NCI-H526 (cell line): ENCODE results near the gene FCHSD2.

Experiments used
- DNase-seq, 2 experiments: peaks; one replicate each; lab custom pipeline; 2025; lab: John Stamatoyannopoulos, UW

Gene FCHSD2

DNA sequence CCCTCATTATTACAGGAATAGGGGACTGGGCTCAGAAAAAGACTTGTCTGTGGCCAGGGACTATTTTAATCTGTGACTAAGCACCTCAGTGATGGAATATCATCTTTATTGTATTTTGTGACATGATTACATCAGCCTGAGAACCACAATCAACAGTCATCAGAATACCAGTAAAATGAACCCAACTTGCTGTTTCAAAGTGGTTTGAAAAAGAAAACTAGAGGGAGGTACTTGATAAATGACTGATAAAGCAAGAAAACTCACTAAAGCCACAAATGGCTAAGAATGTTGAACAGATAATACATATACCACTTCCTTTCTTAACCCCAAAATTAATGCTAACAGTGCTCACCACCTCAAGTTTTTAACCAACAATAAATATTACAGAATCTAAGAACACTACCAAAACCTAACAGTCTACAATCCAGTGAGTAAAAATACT, 172.2 kb downstream of the FCHSD2 start:
- no peak for DNase-seq

- no peak for DNase-seq
These were observed 173.7 kb downstream of the FCHSD2 start for GRCh38 chr11:72968390-72968789.

- no peak for DNase-seq
These were observed 176.4 kb downstream of the FCHSD2 start for GRCh38 chr11:72965672-72966071.

GRCh38 chr11:72962717-72963116, 179.4 kb downstream of the FCHSD2 start:
- no peak for DNase-seq

DNA sequence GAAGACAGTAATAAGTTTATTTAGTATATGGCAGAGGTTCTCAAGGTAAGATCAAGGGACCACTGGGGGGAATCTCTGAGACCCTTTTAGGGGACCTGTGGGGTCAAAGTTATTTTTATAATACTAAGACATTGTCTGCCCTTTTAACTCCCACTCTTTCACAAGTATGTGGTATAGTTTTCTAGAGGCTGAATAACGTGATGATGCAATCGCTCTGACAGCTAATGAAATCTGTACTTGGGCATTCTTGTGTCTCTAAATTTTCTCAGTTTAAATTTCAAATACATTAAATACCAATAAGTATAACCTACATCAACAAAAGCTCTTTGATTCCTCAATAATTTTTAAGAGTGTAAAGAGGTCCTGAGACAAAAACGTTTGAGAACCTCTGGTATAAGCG, 180.0 kb downstream of the FCHSD2 start:
- no peak for DNase-seq

DNA sequence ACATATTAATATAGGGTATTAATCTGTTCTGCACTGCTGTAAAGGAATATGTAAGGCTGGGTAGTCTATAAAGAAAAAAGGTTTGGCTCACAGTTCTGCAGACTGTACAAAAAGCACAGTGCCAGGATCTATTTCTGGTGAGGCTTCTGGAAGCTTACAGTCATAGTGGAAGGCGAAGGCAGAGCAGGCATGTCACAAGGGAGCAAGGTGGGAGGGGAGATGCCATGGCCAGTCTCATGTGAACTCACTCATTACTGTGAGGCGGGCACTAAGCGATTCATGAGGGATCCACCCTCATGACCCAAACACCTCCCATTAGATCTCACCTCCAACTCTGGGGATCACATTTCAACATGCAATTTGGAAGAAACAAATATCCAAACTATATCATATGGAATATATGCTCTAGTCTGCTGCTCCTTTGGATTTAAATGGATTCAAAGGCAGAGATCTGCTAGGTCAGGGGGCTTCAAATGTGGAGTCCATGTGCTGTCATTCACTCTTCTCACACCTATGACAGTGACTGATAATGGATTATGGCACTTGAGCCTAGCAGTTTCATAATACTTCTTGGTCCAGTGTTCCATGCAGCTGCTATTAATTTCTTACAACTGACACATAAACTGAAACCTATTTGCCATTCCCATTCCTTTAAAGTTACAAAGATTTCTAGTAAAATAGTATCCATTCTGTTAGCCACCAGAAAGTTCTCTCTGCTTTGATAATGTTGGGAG, 182.0 kb downstream of the FCHSD2 start:
- no peak for DNase-seq

DNA sequence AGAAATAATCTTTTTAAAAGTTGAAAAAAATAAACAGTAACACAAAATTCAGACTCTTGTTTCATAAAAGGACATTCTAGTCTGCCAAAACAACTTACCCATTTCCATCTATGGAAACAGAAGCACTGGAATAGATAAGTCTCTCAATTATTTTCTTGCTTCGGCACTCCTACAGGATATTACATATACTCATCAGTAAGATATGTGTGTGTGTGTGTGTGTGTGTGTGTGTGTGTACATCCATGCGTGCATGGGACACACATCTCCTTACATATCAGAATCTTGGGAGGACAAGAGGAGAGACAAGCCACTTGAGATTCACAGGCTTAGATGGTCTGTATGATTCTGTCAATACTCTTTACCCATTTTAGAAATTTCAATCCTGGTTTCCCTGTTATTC, 183.3 kb downstream of the FCHSD2 start:
- no peak for DNase-seq

- DNase-seq = no peak
These were observed 186.7 kb downstream of the FCHSD2 start for GRCh38 chr11:72955466-72955865.

GRCh38 chr11:72954860-72955259, 187.3 kb downstream of the FCHSD2 start:
- no peak for DNase-seq

GRCh38 chr11:72953637-72954036, 188.5 kb downstream of the FCHSD2 start:
- no peak for DNase-seq

DNA sequence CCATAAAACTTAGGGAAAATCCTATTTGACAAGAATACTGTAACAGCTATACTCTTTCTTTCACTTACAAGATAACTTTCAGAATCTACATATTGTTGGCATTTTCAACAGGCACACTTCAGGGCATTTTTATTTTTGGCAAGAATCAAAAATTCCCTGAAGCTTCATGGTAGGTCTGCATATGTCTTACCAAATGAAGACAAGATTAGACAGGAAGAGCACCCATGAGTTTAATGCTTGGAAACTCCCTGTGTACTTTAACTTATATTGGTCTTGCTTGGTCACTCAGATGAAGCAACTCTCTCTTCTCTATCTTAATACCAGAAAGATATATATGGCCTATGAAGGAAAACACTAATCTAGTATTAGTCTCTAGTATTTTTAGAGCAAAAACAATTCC, 190.2 kb downstream of the FCHSD2 start:
- no peak for DNase-seq

- DNase-seq = no peak
These were observed 190.9 kb downstream of the FCHSD2 start for GRCh38 chr11:72951193-72951592.

GRCh38 chr11:72950685-72951084, 191.4 kb downstream of the FCHSD2 start:
- DNase-seq = no peak

- DNase-seq = no peak
These were observed 194.9 kb downstream of the FCHSD2 start for GRCh38 chr11:72947229-72947628.

DNA sequence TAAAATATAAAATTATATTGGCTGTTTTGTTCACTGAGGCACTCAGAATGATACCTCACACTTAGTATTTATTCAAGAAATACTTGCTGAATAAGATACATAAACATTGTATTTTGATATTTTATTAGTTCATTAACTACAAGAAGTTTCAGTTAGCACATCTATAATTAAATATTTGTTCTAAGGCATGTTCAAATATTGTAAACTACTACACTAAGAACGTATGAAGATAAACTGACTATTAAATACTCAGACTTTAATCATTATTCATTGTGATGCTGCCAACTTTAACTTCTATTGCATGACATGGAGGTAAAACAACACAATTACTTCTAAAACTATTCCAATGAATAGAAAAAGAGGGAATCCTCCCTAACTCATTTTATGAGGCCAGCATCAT, 198.5 kb downstream of the FCHSD2 start:
- no peak for DNase-seq

GRCh38 chr11:72940417-72940816, 201.7 kb downstream of the FCHSD2 start:
- no peak for DNase-seq

GRCh38 chr11:72939031-72939430, 203.1 kb downstream of the FCHSD2 start:
- DNase-seq = no peak

GRCh38 chr11:72937439-72937838, 204.7 kb downstream of the FCHSD2 start:
- no peak for DNase-seq

DNA sequence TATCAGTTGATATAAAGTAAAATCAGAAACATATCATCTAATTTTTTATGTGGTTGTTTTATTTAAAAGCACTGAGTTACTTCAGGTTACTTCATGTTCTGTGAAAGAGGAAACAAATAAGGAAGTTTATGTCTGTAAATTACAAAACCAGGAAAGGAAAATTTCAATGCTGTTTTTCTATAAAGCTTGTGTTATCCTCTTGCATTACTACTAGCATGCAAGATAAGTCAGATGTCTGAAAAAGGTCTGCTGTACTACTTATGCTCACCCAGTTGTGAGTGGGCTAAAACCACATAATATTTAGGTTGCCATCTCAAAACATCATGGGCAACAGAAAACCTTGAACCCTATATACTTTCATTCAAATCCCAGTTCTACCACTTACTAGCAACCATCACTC, 206.4 kb downstream of the FCHSD2 start:
- no peak for DNase-seq

DNA sequence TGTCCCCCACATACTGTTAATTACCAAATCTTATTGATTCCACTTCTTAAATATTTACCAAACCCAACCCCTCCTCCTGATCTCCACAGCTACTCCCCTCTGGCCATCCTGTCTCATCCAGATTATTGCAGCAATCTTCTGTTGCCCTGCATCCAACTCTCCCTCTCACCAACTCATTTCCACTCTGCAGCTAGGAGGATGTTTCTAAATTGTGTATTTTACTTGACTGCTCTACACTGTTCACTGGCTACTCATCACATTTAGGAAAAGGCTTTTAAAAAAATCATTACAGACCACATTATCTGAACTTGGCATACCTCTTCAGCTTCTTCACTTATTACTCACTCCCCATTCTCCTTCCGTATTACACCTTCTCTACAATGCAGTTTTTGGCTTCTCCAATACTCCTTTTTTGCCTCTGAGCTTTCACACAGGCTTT, 210.0 kb downstream of the FCHSD2 start:
- DNase-seq = no peak

- DNase-seq = peak in 1 of 2 experiments; percentile 8
These were observed 212.1 kb downstream of the FCHSD2 start for GRCh38 chr11:72930008-72930407.

GRCh38 chr11:72929256-72929655, 212.9 kb downstream of the FCHSD2 start:
- no peak for DNase-seq

- DNase-seq = no peak
These were observed 214.7 kb downstream of the FCHSD2 start for GRCh38 chr11:72927380-72927779.

DNA sequence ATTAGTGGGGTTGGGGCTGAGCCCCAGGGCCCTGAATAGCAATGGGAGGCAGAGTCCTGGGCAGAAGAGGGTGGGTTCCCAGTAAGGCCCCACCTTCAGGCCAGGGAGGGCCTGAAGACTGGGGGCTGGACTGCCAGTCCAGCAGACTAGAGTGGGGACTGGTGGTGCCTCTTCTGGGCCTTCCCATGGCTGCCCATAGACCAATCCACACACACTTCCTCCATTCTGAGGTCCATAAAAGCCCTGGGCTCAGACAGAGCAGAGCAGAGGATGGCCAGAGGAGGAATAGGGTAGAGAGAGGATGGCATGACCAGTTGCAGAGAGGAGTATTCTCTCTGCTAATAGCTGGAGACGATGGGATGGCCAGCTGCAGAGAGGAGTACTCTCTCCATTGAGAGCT, 216.0 kb downstream of the FCHSD2 start:
- DNase-seq = no peak
